GM19463 (cell line): ENCODE measurements around the gene DHX32.

ENCODE experiments used
- ATAC-seq: cut with Tn5 transposase; IDR thresholded peaks from one replicate; pipeline ENCODE4 v1.9.1; 2021; ENCODE audit warnings: mild to moderate bottlenecking, moderate library complexity; ENCODE audit not compliant: unreplicated experiment

The DHX32 gene

DNA sequence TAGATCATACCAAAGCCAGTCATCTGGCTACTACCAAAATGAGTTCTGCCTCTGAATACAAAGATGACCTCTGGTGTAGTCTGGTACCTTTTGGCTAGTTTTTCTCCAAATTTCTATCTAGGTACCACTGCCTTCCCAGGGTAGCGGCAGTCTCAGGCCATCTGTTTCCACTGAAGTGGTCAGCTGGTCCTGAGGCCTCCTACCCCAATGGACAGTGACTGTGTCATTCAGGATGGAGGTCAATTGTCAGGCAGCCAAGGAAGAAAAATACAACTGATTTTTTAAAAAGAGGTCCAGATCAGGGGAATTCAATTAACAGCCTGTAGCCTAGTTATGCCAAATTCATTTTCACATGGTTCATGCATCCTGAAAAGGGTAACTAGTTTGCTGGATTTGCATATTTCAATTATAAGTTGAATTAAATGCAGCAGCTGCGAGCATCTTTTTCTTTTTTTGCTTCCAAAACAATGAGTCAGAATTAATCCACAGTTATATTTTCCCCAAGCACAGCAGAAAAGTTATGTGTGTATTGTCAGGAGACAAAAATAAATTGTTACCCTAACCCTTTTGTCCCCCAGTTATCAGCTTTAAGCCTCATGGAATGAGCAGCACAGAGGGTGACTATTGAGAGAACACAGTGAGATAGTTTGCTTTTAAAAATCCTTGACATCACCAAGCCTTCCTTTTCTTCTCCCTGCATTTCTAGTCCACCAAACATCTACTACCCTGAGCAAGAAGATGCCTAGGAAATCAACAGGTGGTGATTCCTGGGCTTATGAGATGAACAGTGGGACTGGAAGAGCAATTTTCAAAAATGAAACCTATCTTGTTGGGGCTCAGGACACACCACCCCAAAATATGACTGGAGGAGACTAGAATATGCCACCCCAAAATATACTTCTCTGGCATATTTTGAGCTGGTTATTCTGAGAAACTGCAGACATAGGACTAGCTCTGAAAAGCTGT lies 30.0 kb downstream of the DHX32 start:
- no peak for ATAC-seq

DNA sequence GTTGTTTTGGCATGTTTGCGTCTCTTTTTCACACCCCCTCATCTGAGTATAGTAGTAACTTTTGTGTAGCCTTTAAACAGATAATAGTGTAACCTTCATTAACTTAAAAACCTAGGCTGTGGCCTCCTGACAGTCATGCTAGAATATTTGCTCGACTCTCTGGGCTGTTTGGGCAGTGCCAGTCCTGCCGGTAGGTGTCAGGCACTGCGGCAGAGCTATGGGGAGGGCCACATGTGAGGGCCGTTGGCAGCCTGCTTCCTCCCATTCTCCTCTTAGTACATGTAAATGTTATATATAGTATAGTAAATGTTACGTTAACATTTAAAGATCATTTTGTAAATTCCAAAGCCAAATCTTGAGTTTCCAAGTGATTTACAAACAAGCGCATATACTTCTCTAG lies 31.6 kb downstream of the DHX32 start:
- no peak for ATAC-seq

DNA sequence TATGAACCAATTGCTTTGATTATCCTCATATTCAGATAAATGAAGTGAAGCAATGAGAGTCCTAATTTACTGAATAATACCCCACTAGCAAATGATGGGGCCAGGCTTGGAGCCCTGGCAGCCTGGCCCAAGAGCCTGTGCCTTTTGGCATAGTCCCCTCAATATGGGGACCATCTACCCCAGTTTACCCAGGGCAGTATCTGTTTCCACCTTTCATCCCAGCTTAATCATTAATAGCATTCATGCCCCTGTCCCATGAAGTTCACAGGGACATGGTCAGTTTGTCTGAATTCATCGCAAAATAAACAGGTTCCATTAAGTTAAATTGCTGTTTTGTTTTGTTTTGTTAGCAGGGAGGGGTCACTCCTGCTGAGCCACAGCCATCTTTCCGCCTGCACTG lies 32.2 kb downstream of the DHX32 start:
- ATAC-seq: no peak

DNA sequence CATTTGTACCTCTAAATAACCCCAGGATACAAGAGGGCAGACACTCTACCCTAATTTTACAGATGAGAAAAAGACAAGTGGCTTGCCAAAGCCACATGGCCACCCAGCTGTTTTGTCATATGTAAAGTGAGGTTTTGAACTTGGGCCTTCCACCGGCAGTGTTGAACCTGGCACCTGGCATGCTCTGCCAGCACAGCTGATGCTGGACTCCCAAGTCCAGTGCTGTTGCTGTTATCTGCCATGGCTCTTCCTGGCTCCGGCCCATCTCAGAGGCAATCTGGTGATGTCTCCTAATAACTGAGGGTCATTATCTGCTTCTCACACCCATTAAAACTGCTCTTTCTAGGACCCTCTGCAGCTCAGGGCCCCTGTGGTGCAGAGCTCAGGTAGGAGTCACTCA lies 32.7 kb downstream of the DHX32 start:
- no peak for ATAC-seq

DNA sequence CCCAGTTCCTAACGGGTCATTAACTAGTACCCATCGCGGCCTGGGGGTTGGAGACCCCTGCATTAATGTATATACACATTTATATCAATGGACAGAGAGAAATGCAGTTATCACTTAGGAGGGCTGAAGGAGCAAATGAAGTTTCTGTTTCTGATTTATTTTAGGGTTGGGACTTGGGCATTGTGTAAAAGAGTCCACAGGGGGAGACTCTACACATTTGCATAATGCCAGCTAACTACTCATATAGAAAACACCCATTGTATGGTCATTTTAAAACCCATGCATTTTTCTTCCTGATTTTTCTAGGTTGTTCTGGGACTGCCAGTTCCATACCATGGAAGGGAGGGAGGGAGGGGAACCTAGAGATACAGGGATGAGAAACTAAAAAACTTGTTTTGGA lies 34.2 kb downstream of the DHX32 start:
- ATAC-seq: no peak

DNA sequence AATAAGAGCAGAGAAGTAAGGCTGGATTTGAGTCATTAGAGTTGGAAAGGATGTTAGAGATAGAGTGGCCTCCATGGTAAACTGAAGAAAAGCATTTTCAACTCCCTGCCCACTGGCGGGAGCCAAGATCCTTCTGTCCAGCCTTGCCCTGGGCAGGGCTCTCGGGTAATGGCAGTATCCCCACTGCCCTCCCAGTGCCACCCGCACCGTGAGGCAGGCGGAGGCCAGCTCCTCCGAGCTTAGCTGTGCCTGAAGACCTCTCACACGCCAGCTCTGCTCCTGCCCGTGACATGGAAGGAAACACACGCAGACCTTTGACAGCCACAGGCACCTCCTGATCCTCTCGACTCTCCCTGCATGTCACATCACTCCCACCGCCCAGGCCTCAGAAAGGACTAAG lies 35.5 kb downstream of the DHX32 start:
- no peak for ATAC-seq

DNA sequence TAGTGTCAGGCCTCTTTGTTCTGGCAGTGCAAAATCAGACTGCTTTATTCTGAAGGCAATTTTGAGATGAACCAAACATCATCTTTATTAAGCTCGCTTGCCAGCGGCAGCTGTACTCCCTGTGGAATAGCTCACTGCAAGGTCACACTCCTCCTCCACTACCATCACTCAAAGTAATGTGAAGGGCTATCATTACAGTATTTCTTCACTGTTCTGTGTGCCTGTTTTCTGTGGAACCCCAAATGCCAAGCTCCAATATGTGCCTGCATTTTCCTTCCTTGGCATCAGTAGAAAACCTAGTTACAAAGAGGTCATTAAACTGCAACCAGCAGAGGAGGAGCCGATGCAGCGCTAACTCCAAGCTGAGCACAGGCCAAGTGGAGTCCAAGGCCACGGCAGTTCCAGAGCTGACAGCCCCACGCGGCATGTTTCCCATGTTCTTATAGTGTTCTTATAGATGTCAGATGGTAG lies 36.3 kb downstream of the DHX32 start:
- ATAC-seq: no peak

DNA sequence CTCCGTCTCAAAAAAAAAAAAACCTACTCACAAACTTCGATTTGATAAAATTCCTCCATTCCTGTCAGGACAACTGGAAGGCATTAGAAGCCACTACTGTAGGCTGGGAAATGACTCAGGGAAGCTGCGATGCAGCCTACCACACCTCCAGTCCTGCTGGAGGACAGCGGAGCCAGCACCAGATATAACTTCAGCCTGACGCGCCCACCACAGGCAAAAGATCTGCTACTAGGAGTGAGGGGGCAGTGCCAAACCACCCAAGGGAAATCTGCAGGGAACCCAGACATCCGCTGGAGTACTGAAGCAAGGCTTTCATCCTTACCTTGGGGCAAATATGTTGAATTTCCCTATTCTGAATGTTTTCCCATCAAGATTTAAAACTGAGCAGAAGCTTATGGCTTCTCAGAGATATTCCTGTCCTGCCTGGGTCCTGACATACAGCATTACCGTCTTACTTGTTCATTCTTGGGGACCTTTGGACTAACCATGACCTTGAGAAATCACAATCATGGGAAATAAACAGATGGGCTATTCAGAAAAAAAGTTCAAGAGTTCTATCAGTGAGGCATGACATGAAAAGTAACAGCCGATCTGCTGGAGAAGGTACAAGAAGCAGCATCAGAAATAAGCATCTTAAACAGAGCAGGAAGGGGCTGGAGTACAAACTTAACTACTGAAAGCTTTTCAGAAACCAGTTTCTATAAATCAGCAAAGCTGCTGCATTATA lies 37.3 kb downstream of the DHX32 start:
- ATAC-seq: no peak

DNA sequence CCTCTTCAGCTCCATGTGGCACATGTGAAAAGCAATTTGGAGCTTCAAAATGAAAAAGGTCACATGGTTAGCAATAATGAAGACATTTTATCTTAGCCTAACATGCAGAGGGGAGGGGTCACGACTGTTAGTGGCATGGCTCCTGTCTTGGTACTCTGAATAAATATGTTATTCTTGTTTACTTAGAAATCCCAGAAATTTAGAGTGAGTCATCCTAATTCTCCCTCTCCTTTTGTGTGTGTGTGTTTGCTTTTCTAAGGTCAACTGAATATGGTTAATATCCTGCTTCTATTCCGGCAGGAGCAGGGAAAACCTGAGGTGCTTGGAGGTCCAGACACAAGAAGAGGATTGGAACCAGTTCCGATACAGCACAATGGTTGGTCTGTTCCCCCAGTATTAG lies 40.1 kb downstream of the DHX32 start:
- ATAC-seq: no peak

DNA sequence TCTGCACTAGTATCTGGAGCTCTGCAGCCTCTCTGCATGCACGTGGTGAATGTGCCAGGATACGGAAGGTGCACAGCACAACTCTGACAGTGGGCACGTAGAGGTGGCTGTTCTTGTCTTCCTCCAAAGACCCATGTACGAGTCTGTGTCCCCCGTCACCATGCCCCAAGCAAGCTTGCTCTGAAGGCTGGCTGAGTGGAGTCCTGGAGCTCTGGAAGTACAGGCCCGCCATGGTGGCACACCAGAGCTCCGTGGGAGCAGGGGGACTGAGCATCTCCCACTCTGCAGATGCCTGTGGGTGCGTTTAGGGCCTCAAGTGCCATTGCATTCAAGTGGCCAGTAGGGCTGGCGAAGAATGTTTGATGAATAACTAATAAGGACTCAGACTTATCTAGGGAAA lies 40.7 kb downstream of the DHX32 start:
- no peak for ATAC-seq

DNA sequence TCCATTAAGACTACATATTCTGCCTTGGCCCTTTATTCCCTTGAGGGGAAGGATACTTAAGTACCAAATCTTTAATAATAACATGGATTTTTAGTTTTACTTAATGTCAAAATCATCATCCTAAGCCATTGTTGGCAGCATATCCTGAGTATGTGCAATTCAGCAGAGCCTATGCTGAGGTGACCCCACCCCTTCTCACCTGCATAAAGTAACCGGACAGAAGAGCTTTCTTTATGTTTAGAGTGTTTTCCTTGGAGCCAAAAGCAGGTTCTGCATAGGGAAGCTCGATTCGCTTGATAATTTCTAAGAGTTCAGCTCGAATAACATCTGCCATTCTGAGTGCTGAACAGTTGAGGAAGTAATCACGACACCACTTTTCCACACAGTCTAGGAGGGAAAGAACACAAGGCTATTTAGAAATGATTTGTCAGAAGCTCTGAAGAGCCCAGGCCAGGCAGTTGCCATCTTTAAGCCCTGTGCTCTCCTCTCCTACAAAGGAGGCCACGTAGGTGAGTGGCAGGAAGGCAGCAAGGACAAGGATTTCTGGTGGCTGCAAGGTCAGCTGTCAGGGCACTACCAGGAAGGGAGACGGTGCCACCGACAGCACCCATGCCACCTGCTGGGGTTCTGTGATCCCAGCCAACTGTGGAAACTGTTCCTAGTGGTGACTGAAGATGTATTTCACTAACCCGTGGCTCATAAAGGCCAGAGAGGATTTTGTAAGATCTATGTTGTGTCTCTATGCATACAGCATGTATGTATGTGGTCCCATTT lies 42.1 kb downstream of the DHX32 start:
- no peak for ATAC-seq

DNA sequence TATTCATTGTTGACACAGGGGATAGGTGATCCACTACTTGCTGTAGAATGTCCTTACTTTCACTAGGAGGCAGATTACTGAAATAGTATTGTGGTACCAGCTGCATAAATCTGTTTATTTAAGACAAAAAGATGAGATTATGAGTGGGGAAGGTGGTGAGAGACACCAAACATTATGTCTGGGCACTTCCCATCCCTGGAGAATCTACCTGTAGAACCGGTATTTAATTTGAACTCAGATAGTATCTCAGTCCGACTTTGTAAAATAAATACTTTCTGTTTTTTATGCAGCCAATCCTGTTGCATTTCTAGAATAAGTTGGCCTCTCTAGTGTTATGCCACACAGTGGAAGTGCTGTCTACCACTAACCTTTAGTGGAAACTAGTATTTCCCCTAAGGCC lies 44.3 kb downstream of the DHX32 start:
- ATAC-seq: no peak

DNA sequence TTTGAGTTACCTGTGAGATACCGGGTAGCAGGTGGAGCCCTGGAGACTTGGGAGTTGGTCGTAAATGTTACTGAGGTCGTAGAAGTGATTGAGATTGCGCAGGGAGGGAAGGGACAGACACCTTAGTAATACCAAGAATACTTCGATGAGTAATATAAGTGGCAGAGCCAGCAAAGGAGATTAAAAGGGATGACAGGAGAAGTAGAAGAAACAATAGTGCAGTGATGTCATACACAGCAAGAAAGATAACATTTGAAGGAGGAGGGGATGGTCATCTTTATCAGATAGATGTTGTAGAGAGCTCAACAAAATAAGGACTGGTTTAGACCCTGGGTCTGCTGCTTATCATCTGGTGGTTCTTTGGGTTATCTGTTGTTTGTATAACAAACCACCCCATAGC lies 52.8 kb downstream of the DHX32 start:
- ATAC-seq: no peak

DNA sequence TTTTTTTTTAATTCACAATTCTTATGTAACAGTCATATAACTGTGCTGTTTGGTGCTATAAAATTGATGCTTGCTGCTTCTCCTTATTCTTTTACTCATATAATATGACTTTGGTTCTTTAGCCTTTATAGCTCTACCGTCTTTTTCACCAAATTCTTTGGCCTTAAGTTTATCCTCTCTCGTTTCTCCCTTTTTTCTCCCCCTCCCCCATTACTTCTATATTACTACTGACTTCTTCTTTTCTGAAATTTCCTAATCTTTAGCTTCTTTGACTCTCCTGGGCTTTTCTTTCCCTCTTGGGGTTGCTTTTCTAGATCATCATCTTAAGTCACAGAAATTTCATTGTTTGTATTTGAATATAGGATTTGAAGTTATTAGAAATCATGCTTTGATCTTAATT lies 54.0 kb downstream of the DHX32 start:
- ATAC-seq: no peak

DNA sequence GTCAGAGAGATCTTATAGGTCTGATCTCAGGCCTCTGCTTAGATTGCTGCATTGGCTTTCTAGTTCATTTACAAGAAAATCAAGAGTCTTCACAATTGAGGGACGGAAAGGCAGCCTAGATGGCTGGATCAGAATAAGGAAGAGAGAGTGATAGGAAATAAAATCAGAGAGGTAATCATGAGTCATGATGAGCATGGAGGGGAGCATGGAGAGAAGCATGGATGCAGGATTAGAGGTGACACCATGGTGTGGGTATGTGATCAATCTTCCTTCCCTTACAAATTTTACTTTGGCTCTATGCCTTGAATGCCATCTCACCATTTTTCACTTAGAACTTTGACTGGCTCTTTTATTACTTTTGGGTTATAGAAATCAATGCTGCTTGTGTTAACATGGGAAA lies 56.4 kb downstream of the DHX32 start:
- ATAC-seq: no peak

DNA sequence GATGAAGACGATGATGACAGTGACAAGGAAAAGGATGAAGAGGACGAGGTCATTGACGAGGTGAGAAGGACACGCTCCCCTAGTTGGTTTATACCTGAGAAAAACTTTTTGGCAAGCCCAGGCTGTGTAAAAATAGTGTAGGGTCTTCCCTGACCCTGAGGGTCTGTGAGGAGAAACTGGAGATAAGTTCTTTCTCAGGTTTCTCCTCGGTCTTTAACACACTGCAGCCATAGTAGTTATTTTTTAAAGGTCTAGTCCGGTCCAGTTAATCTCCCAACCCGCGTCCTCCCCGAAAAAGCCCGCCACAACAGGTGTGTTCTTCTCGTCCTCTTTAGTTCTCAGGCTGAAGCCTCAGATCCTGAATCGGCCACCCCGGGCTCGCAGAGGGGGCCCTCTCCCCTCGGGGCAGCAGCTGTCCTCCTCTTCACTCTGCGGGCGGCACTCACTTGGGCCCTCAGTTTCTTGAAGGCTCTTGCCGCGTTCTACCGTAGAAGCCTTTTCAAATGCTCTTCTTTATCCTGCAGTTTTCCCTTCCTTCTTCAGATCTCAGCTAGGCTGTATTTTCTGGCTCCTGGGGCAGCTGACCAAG lies 57.3 kb downstream of the DHX32 start:
- peak; percentile 1 for ATAC-seq

DNA sequence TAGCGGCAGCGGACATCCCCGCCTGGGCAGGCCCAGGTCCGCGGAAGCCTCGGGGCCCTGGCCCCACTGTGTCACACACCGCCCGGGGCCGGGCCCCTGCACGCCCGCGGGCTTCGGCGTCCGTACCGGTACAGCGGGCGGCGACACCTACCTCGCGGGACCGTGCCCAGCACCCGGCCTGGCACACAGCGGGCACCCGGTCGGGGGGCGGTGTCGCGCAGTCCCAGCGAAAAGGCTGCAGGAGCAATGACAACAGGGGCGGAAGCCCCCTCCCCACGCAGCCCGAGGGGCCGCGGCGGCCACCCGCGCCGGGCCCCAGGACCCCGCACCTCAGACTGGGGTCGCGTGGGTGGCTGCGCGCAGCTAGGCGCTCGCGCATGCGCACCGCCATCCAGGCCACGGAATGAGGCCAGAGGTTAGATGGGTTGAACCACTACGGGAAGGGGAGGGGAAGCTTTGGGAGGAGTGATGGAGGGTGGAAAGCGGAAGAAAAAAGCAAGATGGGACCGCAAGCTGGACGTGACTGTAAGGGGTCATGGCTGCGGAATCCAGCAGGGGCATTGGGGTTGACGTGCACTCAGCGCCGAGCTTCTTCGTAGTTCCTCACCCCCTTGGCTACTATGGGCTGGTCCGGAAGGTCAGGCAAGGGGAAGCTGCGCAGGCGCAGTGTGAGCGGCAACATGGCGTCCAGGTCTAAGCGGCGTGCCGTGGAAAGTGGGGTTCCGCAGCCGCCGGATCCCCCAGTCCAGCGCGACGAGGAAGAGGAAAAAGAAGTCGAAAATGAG lies 58.0 kb downstream of the DHX32 start, which contains the start of the genes BCCIP and UROS:
TSS of gene BCCIP (plus strand) at position 669 of the 785 bp plus-strand sequence. CDS start at position 681, 12 bp downstream.
TSS of gene UROS (minus strand) at position 381 of the 785 bp plus-strand sequence. CDS start 6,759 bp downstream, outside the sequence.
- peak; percentile 68 for ATAC-seq

DNA sequence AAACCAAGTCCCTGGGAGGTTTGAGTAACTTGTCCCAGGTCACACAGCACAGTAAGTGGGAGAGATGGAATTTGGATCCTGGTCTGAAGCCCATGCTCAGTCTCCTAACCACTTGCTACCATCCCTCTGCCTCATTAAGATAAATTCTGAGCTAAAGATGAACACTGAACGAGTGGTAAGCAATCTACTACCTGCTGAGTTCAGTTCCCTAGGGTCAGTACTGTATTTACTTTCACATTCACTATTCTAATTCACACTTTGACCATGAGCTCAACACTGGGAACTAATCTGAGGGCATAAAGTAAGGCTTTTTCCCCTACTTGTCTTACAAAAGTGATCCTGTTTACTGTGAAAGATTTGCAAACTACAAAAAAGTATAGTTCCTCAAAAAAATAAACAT lies 60.4 kb downstream of the DHX32 start:
- ATAC-seq: peak; percentile 52

DNA sequence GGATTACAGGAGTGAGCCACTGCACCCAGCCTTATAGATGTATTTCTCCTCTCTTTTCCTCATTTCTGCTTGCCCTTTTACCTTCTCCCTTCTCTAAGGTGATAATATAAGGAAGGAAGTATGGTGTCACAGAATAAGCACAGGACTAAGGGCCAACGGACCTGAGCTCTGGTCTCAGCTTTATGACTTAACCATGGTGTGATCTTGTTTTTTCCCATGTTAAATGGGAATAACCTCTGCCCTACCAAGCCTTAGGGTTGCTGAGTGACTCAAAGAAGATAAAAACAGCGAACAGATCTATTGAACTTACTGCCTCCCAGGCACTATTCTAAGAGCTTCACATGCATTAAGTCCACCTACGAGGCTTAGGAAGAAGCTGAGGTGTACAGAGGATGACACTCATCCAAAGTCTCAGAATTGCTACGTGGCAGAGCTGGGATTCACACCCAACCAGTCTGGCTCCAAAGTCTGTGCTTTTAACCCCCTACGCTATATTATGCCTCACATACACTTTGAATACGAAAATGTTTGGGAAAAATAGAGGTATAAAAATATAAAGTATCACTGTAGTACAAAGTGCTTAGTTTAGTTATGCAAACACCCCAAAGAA lies 63.6 kb downstream of the DHX32 start:
- no peak for ATAC-seq
